Hematopoietic multipotent progenitor cell treated with erythropoietin and hydrocortisone succinate and interleukin-3 and kit ligand, for 17 days (in vitro differentiated cells): ENCODE measurements around the gene APOBEC3C.
"Not testable (repeated sequence)": the region's sequence is repeated elsewhere in the genome, so short reads cannot be mapped to it uniquely, and the experiment has no call there.

Source experiments
- DNase-seq: peaks from one replicate; pipeline ENCODE4 v3.0.0-alpha.2; 2015; ENCODE audit warnings: low spot score

Gene APOBEC3C

GRCh38 chr22:39020021-39020651 lies 6.1 kb downstream of the APOBEC3C start:
- DNase-seq = peak; percentile 22

DNA sequence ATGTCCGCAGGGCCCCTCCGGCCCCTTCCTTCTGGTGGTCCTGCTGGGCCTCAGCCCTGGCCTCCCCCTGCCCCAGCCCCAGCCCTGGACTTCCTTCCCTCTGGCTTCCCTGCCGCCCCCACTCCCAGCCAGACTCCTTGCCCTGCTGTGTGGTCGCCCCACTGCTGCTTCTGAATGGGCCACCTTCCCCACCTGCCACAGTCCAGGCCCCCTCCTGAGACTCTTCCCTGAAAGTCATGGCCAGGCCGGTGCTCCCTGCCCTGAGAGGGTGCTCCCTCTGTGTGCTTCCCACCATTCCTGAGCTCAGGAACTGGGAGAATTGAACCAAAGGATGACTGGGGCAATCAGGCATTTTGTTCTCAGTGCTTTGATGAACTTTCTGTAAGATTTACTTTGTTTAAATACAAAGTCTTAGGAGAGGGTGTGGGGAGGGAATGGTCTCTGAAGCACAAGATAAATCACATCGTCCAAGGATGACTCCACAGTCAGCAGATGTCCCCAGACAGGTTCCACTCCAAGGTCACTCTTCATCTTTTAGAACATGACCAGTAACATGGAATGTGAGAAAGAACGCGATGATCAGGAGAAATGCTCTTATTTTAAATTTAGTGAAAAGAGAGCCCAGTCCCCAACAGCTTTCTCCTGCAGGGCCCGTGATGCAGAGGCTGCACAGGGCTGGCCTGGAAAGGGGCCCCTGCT lies 7.6 kb downstream of the APOBEC3C start:
- DNase-seq = no peak

DNA sequence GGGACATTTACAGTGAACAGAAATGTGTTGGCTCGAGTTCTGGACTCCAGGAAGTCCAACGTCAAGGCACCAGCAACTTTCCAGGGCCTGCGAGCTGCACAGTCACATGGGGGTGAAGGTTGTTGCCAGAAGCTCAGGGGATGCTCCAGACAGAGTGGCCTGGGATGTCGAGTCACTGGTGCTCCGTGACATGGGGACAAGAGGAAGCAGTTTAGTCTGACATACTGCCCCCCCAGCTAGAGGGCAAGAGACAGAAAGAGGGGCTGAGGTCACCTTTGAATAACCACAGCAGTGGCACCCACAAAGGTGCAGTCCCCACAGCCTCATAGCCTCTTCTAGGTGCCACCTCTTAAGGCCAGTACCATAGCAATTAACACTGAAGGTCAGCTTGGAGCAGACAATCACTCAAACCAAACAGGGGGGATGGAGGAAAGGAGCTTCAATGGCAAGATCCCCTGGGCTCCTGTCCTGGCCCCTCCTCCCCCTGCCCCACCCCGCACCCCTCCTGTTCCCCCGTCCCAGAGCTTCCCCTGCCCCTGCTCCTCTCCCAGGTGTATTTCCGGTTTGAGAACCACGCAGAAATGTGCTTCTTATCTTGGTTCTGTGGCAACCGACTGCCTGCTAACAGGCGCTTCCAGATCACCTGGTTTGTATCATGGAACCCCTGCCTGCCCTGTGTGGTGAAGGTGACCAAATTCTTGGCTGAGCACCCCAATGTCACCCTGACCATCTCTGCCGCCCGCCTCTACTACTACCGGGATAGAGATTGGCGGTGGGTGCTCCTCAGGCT lies 10.7 kb downstream of the APOBEC3C start:
- DNase-seq = no peak

DNA sequence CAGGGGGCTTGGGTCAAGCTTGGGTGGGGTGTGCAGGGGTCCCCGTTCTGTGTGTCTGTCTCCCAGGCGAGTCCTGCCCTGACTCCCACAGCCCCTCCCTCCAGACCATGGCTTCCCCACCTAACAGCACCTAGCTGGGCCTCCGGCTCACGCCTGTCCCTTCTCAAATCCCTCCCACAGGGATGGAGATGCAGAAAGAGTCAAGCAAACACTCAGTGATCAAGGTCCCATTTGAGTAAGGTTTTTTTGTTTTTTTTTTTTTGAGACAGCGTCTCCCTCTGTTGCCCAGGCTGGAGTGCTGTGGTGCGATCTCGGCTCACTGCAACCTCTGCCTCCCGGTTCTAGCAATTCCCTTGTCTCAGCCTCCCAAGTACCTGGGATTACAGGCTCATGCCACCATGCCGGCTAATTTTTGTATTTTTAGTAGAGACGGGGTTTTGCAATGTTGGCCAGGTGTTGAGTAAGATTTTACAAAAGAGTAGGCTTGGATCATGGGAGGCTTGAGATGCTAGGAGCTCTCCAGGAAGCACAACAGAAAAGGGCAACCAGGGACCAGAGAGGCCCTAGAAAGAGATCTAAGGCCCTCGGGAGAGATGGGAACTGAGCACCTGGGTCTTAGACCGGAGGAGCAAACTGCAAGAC lies 12.6 kb downstream of the APOBEC3C start:
- DNase-seq = no peak

DNA sequence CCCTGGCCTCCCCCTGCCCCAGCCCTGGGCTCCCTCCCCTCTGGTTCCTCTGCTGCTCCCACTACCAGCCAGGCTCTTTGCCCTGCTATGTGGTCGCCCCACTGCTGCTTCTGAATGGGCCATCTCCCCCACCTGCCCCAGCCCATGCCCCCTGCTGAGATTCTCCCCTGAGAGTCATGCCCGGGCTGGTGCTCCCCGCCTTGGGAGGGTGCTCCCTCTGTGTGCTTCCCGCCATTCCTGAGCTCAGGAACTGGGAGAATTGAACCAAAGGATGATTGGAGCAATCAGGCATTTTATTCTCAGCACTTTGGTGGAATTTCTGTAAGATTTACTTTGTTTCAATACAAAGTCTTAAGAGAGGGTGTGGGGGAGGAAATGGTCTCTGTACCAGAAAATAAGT lies 13.7 kb downstream of the APOBEC3C start:
- DNase-seq = no peak

- no peak for DNase-seq
Measured at GRCh38 chr22:39028281-39028680, 14.2 kb downstream of the APOBEC3C start.

DNA sequence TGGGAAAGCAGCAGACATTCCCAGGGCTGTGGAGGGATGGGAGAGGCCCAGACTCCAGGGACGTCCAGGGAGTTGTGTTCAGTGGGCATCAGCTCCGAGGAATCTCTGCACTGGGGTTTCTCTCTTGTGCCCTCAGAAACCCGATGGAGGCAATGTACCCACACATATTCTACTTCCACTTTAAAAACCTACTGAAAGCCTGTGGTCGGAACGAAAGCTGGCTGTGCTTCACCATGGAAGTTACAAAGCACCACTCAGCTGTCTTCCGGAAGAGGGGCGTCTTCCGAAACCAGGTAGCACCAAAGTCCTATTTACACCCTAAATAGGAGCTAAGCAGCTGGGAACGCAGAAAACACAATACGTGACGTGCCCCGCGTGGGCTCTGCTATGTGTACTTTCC lies 15.2 kb downstream of the APOBEC3C start:
- no peak for DNase-seq

DNA sequence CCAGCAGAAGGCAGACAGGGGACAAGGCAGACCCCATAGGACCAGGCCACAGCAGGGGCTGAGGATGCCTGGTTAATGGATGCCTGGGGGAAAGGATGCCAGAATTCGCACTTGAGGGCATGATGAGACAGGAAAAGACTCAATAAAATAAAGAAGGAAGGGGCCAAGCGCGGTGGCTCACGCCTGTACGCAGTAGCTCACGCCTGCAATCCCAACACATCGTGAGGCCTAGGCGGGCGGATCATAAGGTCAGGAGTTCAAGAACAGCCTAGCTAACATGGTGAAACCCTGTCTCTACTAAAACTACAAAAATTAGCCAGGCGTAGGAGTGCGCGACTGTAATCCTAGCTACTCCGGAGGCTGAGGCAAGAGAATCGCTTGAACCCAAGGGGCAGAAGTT lies 16.6 kb downstream of the APOBEC3C start:
- no peak for DNase-seq

- DNase-seq = not testable (repeated sequence)
Measured at GRCh38 chr22:39031434-39032295, 17.6 kb downstream of the APOBEC3C start.

GRCh38 chr22:39037071-39037470 lies 23.0 kb downstream of the APOBEC3C start:
- not testable (repeated sequence) for DNase-seq

GRCh38 chr22:39039306-39040126 lies 25.5 kb downstream of the APOBEC3C start:
- no peak for DNase-seq

DNA sequence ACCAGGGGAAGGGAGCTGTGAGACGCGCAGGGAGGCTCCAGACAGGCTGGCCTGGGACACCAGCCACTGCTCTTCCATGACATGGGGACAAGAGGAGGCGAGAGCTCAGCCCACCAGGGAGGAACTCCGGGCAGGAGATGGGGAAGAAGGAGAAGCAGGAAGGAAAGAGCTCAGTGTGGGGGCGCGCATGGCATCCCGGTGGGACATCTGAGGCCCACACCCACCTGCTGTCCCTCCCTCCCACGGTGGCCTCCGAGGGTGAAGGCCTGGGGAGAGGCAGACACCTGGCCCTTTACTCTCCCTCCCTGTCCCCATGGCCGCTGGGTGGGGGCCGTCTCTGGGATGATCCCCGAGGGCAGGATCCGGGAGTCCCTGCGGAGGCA lies 26.1 kb downstream of the APOBEC3C start:
- peak; percentile 9 for DNase-seq

- DNase-seq = peak; percentile 74
Measured at GRCh38 chr22:39040538-39041296, 26.7 kb downstream of the APOBEC3C start, which contains the start of gene APOBEC3F. Gene APOBEC3F (plus strand): TSS chr22:39040864. CDS start chr22:39040961, 97 bp downstream.

- DNase-seq = no peak
Measured at GRCh38 chr22:39041908-39042307, 27.9 kb downstream of the APOBEC3C start.

GRCh38 chr22:39043063-39043462 lies 29.0 kb downstream of the APOBEC3C start:
- not testable (repeated sequence) for DNase-seq

- DNase-seq = not testable (repeated sequence)
Measured at GRCh38 chr22:39045136-39045535, 31.1 kb downstream of the APOBEC3C start.

- DNase-seq = not testable (repeated sequence)
Measured at GRCh38 chr22:39049486-39049885, 35.4 kb downstream of the APOBEC3C start.

GRCh38 chr22:39051844-39052495 lies 37.9 kb downstream of the APOBEC3C start:
- not testable (repeated sequence) for DNase-seq

- no peak for DNase-seq
Measured at GRCh38 chr22:39055658-39056057, 41.6 kb downstream of the APOBEC3C start.
